GM21825 (cell line): ENCODE measurements around the gene DNAJB8.

Source experiments
- ATAC-seq: cut with Tn5 transposase; IDR thresholded peaks from one replicate; pipeline ENCODE4 v1.9.1; 2021; ENCODE audit warnings: mild to moderate bottlenecking, moderate library complexity; ENCODE audit not compliant: unreplicated experiment

DNAJB8 gene

GRCh38 chr3:128484404-128485281 lies 18.0 kb upstream of the DNAJB8 start:
- ATAC-seq, result no peak

- no peak for ATAC-seq
Observed at GRCh38 chr3:128483657-128484403, 17.1 kb upstream of the DNAJB8 start.

GRCh38 chr3:128482666-128483656 lies 16.3 kb upstream of the DNAJB8 start:
- ATAC-seq, result no peak

GRCh38 chr3:128482175-128482574 lies 15.5 kb upstream of the DNAJB8 start:
- no peak for ATAC-seq

DNA sequence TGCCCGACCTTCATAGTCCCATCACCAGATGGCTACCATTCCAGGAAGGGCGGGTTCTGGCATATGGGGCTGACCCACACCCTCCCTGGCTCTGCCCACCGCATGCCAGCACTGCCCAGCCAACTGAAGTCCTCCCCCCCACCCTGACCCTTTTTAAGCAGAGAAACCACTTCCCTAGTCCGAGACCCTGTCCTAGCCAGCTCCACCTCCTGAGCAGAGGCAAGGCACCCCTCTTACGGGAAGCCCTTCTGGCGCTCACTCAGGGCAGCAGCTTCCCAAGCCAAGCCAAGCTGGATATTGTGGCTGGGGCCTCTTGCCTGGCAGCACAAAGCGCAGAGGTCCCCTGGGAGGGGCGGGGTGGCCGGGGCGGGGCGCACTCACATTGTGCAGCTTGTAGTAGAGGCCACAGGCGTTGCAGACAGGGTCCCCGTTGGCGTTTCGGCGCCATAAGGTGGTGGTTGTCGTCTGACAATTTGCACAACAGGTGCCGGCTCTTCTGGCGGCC lies 14.8 kb upstream of the DNAJB8 start:
- no peak for ATAC-seq

GRCh38 chr3:128480717-128481437 lies 14.2 kb upstream of the DNAJB8 start:
- ATAC-seq, result no peak

- no peak for ATAC-seq
Observed at GRCh38 chr3:128480278-128480677, 13.6 kb upstream of the DNAJB8 start.

- no peak for ATAC-seq
Observed at GRCh38 chr3:128479558-128480086, 12.9 kb upstream of the DNAJB8 start.

DNA sequence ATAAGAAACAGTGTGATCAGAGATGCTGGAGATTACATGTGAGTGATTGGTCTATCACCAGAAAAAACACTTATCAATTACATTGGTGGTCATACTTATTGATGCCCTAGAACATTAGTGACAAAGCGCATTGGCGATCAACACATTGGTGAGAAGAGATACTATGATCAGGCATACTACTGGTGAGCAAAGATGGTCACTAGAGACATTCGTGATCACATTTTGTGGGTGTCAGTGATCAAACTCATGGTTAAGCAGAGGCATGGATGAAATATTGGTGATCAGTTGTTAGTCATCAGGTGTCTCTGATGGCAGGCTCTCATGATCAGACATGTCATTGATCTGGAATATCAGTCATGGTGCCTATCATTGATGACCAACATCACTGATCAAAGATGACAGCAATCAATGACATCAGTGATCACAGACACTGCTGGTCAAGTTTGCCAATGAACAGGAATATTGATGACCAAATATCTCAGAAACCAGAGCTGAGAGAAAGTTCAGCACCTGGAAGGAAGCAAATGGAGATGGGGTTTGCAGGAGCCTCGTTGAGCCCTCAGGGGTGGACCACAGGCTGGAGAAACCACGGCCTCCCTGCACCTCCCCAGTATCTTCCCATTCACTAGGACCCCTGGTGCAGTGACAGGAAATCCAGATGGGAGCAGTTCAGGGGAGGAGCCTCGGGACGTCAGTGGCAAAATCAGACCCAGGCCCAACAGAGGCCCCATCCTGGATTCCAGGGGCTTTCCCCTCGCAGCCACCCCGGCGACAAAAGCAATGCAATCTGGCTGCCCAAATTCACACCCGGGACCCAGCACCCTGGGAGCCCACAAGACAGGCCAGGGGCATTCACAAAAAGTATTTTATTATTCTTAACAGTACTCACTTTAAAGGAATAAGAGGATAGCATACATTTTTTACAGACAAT lies 12.2 kb upstream of the DNAJB8 start:
- no peak for ATAC-seq

- ATAC-seq, result no peak
Observed at GRCh38 chr3:128476659-128477058, 10.0 kb upstream of the DNAJB8 start.

- no peak for ATAC-seq
Observed at GRCh38 chr3:128475355-128475754, 8.7 kb upstream of the DNAJB8 start.

DNA sequence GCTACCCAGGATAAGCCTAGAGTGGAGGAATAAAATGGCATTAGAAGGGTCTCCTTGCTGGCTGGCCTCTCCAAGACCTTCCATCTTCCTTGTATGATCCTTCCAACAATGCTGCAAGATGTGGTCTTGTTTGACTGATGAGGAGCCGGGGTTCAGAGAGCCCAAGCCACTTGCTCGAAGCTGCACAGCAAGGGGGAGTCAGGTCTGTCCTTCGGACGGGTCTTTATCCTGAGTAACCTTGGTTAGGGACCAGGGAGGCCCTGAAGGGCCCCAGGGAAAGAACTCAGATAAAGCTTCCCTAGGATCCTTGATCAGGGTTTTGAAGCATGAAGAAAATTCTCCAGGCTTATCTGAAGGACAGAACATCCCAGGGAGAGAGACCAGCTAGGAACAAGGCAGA lies 7.0 kb upstream of the DNAJB8 start:
- no peak for ATAC-seq

GRCh38 chr3:128473180-128473519 lies 6.5 kb upstream of the DNAJB8 start:
- ATAC-seq, result no peak

DNA sequence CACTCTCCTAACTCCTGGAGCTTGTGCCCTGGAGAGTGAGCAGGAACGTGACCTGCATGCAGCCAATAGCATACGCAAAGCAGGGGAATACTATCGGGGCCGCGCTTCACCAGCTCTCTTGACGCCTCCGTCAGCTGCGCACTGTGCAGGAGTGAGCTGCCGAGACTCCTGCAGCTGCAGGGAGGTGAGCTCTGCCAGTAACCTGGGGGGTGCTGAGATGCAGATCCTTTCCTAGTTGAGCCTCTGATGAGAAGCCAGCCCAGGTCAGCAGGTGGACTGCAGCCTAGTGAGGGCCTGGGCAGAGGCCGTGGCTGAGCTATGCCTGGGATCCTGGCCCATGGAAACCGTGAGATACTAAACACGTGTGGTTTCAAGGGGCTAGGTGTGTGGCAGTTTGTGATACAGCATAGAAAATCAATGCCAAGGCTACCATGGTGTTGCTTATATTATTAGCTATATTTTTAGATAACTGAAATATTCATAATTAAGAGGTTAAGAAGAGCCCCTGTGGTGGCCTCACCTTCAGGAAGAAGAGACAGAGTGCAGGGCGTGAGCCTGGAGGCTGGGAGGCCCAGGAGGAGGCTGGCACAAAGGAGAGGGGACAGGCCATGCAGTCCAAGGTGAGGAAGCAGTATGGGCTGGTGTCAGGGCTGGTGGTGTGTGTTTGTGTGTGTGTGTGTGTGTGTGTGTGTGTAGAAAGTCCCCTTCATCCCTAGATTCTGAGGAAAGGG lies 5.9 kb upstream of the DNAJB8 start:
- ATAC-seq, result no peak

- no peak for ATAC-seq
Observed at GRCh38 chr3:128471720-128472119, 5.0 kb upstream of the DNAJB8 start.

DNA sequence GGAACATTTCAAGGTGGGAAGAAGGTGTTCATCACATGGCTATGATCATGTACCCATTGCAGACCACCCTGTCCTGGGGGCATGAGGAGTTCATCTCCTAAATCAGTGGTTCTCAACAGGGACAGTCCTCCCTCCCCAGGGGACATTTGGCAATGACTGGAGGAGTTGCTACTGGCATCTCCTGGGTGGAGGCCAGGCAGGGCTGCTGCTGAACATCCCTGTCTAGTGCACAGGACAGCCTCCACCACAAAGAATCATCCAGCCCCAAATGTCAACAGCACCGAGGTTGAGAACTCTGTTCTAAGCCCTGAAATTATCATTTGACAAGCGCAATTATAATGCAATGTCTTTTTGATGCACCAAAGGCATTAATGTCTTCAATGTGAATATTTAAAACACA lies 4.4 kb upstream of the DNAJB8 start:
- no peak for ATAC-seq

DNA sequence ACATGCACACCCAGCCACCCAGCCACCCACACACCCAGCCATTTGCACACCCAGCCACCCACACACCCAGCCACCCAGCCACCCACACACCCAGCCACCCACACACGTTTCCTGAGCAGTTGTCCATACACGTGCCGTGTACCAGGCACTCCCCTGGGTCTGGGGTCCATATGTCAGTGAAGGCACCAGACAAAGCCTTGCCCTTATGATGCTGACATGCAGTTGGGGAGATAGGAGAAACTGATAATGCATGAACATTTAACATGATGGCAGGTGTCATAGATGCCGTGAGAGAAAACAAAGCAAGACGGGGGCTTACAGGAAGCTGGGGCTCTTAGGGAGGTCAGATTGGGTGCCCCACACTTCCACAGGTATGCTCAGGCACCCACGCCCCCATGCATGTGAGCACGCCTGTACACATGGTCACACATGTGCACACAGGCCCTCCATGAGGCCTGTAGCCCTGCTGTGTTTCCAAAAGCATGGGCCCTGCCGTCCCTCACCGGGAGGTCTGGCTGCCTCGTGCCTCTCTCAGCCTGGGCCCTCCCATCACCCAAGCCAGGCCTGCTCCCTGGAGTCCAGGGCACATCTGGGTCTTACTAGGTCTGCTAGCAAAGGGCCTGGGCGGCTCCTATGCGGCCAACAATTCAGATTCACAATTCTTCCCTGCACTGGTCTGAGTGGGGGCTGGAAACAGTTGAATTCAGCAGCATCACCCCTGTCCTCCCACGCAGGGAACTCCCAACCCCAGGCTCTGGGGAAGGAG lies 3.6 kb upstream of the DNAJB8 start:
- no peak for ATAC-seq

GRCh38 chr3:128469556-128469955 lies 2.9 kb upstream of the DNAJB8 start:
- no peak for ATAC-seq
